Hematopoietic multipotent progenitor cell (in vitro differentiated cells): ENCODE measurements around the gene NR2E3. TPM values are rescaled to one million over a fixed set of nuclear protein-coding genes. Genes with fewer than 3 reads are reported as not detected.

Source experiments
- DNase-seq, 3 donors: peaks; one replicate each; pipeline ENCODE4 v3.0.0-alpha.2; 2011 to 2015; ENCODE audit warnings: low read depth in 2 of 3, low spot score in 2 of 3
- total RNA-seq: library from RNA; depleted of rRNA; stranded (reverse); fragments of >200 nt; gene quantifications from one replicate; pipeline ENCODE4 v1.2.3, GENCODE V29; 2012

Gene NR2E3
- not detected for total RNA-seq

- DNase-seq, result no peak
Measured at GRCh38 chr15:71810256-71811035, at the start of gene NR2E3. Gene NR2E3 (plus strand): TSS chr15:71810554. CDS start chr15:71810744, 190 bp downstream.

- no peak for DNase-seq
Measured at GRCh38 chr15:71760852-71761251, 49.5 kb upstream of the NR2E3 start.

- no peak for DNase-seq
Measured at GRCh38 chr15:71761649-71762048, 48.7 kb upstream of the NR2E3 start.

GRCh38 chr15:71768184-71768583 is 42.2 kb upstream of the NR2E3 start:
- DNase-seq, result no peak

- DNase-seq, result no peak
Measured at GRCh38 chr15:71773206-71773859, 37.0 kb upstream of the NR2E3 start.

GRCh38 chr15:71775856-71776255 is 34.5 kb upstream of the NR2E3 start:
- no peak for DNase-seq

GRCh38 chr15:71776304-71776703 is 34.0 kb upstream of the NR2E3 start:
- no peak for DNase-seq

- no peak for DNase-seq
Measured at GRCh38 chr15:71777216-71777943, 33.0 kb upstream of the NR2E3 start.

GRCh38 chr15:71779073-71779797 is 31.1 kb upstream of the NR2E3 start:
- no peak for DNase-seq

GRCh38 chr15:71780115-71780976 is 30.0 kb upstream of the NR2E3 start:
- peak in 2 of 3 donors; percentile 57 to 66 for DNase-seq

GRCh38 chr15:71781179-71781964 is 29.0 kb upstream of the NR2E3 start:
- DNase-seq, result no peak

- no peak for DNase-seq
Measured at GRCh38 chr15:71781965-71782265, 28.4 kb upstream of the NR2E3 start.

- DNase-seq, result no peak
Measured at GRCh38 chr15:71782422-71783165, 27.8 kb upstream of the NR2E3 start.

- DNase-seq, result peak in 1 of 3 donors; percentile 14
Measured at GRCh38 chr15:71784719-71785118, 25.6 kb upstream of the NR2E3 start.

- no peak for DNase-seq
Measured at GRCh38 chr15:71785996-71786395, 24.4 kb upstream of the NR2E3 start.

- no peak for DNase-seq
Measured at GRCh38 chr15:71786673-71787072, 23.7 kb upstream of the NR2E3 start.

GRCh38 chr15:71788646-71789579 is 21.4 kb upstream of the NR2E3 start:
- DNase-seq, result no peak

- no peak for DNase-seq
Measured at GRCh38 chr15:71789616-71790015, 20.7 kb upstream of the NR2E3 start.
